HEK293 (cell line): ENCODE data around the gene NASP.
A peak's percentile ranks its signal among the peaks of the same experiment; 100 is the strongest.

Experiments
- BCL6B ChIP-seq: fragments of 450-650 bp; formaldehyde crosslinking; IDR thresholded peaks from 2 replicates; pipeline ENCODE4 v1.5.1; 2017; ENCODE audit warnings: missing biosample characterization, missing genetic modification characterization
- GLI4 ChIP-seq: fragments of 450-650 bp; formaldehyde crosslinking; IDR thresholded peaks from 2 replicates; pipeline ENCODE4 v1.5.1; 2016; ENCODE audit warnings: missing biosample characterization, missing genetic modification characterization
- HIC1 ChIP-seq: fragments of 450-650 bp; formaldehyde crosslinking; IDR thresholded peaks from 2 replicates; pipeline ENCODE4 v1.5.1; 2016; ENCODE audit warnings: missing biosample characterization, missing genetic modification characterization
- KLF1 ChIP-seq: fragments of 450-650 bp; formaldehyde crosslinking; IDR thresholded peaks from 2 replicates; pipeline ENCODE4 v1.5.1; 2016; ENCODE audit warnings: missing biosample characterization, missing genetic modification characterization
- KLF9 ChIP-seq: fragments of 450-650 bp; formaldehyde crosslinking; IDR thresholded peaks from 2 replicates; pipeline ENCODE4 v1.5.1; 2016; ENCODE audit warnings: missing biosample characterization, missing genetic modification characterization, low read depth
- MYNN ChIP-seq: fragments of 450-650 bp; formaldehyde crosslinking; IDR thresholded peaks from 2 replicates; pipeline ENCODE4 v1.5.1; 2016; ENCODE audit warnings: missing biosample characterization, missing genetic modification characterization, borderline replicate concordance
- PATZ1 ChIP-seq: fragments of 450-650 bp; formaldehyde crosslinking; IDR thresholded peaks from 2 replicates; pipeline ENCODE4 v1.5.1; 2016; ENCODE audit warnings: missing biosample characterization, missing genetic modification characterization
- SALL2 ChIP-seq: fragments of 450-650 bp; formaldehyde crosslinking; IDR thresholded peaks from 2 replicates; pipeline ENCODE4 v1.5.0; 2017; ENCODE audit warnings: missing biosample characterization, mild to moderate bottlenecking, missing genetic modification characterization, borderline replicate concordance
- SP7 ChIP-seq: fragments of 450-650 bp; formaldehyde crosslinking; IDR thresholded peaks from 2 replicates; pipeline ENCODE4 v1.5.1; 2016; ENCODE audit warnings: missing biosample characterization, missing genetic modification characterization
- ZEB2 ChIP-seq: fragments of 450-650 bp; formaldehyde crosslinking; IDR thresholded peaks from 2 replicates; pipeline ENCODE4 v1.5.1; 2016; ENCODE audit warnings: missing biosample characterization, missing genetic modification characterization
- ZFP69B ChIP-seq: fragments of 450-650 bp; formaldehyde crosslinking; IDR thresholded peaks from 2 replicates; pipeline ENCODE4 v1.5.1; 2016; ENCODE audit warnings: missing biosample characterization, missing genetic modification characterization
- ZNF121 ChIP-seq: fragments of 450-650 bp; formaldehyde crosslinking; IDR thresholded peaks from 2 replicates; pipeline ENCODE4 v1.5.1; 2016; ENCODE audit warnings: missing biosample characterization, missing genetic modification characterization
- ZNF138 ChIP-seq: fragments of 450-650 bp; formaldehyde crosslinking; IDR thresholded peaks from 2 replicates; pipeline ENCODE4 v1.5.1; 2016; ENCODE audit warnings: missing biosample characterization, missing genetic modification characterization, borderline replicate concordance
- ZNF221 ChIP-seq: fragments of 450-650 bp; formaldehyde crosslinking; IDR thresholded peaks from 2 replicates; pipeline ENCODE4 v1.5.1; 2017; ENCODE audit warnings: missing biosample characterization, missing genetic modification characterization, borderline replicate concordance
- ZNF248 ChIP-seq: fragments of 450-650 bp; formaldehyde crosslinking; IDR thresholded peaks from 2 replicates; pipeline ENCODE4 v1.5.1; 2017; ENCODE audit warnings: missing biosample characterization, missing genetic modification characterization
- ZNF341 ChIP-seq: fragments of 450-650 bp; formaldehyde crosslinking; IDR thresholded peaks from 2 replicates; pipeline ENCODE4; 2016; ENCODE audit warnings: low read depth, missing biosample characterization, missing genetic modification characterization
- ZNF391 ChIP-seq: fragments of 450-650 bp; formaldehyde crosslinking; IDR thresholded peaks from 2 replicates; pipeline ENCODE4 v1.5.1; 2016; ENCODE audit warnings: low read depth, missing biosample characterization, missing genetic modification characterization, borderline replicate concordance
- ZNF48 ChIP-seq: fragments of 450-650 bp; formaldehyde crosslinking; IDR thresholded peaks from 2 replicates; pipeline ENCODE4 v1.5.1; 2016; ENCODE audit warnings: missing biosample characterization, missing genetic modification characterization
- ZNF513 ChIP-seq: fragments of 450-650 bp; IDR thresholded peaks from 2 replicates; pipeline ENCODE4 v1.5.1; 2018; ENCODE audit warnings: missing biosample characterization, missing genetic modification characterization
- ZNF529 ChIP-seq: fragments of 450-650 bp; formaldehyde crosslinking; IDR thresholded peaks from 2 replicates; pipeline ENCODE4 v1.5.1; 2017; ENCODE audit warnings: missing genetic modification characterization, missing biosample characterization; ENCODE audit not compliant: insufficient replicate concordance
- ZNF549 ChIP-seq: fragments of 450-650 bp; IDR thresholded peaks from 2 replicates; pipeline ENCODE4 v1.5.1; 2018; ENCODE audit warnings: missing biosample characterization, missing genetic modification characterization, mild to moderate bottlenecking, inconsistent platforms, moderate library complexity
- ZNF571 ChIP-seq: fragments of 450-650 bp; formaldehyde crosslinking; IDR thresholded peaks from 2 replicates; pipeline ENCODE4 v1.5.0; 2017; ENCODE audit warnings: missing biosample characterization, missing genetic modification characterization
- ZNF600 ChIP-seq: fragments of 450-650 bp; formaldehyde crosslinking; IDR thresholded peaks from 2 replicates; pipeline ENCODE4 v1.5.1; 2016; ENCODE audit warnings: missing biosample characterization, missing genetic modification characterization
- ZNF629 ChIP-seq: fragments of 450-650 bp; formaldehyde crosslinking; IDR thresholded peaks from 2 replicates; pipeline ENCODE4 v1.5.1; 2017; ENCODE audit warnings: missing biosample characterization, missing genetic modification characterization
- ZNF76 ChIP-seq: fragments of 450-650 bp; formaldehyde crosslinking; IDR thresholded peaks from 2 replicates; pipeline ENCODE4; 2016; ENCODE audit warnings: low read depth, missing biosample characterization, missing genetic modification characterization, borderline replicate concordance
- ZNF776 ChIP-seq: fragments of 450-650 bp; formaldehyde crosslinking; IDR thresholded peaks from 2 replicates; pipeline ENCODE4 v1.5.0; 2017; ENCODE audit warnings: missing biosample characterization, missing genetic modification characterization, borderline replicate concordance
- ZNF785 ChIP-seq: fragments of 450-650 bp; formaldehyde crosslinking; IDR thresholded peaks from 2 replicates; pipeline ENCODE4 v1.5.1; 2016; ENCODE audit warnings: missing biosample characterization, missing genetic modification characterization
- ZSCAN5A ChIP-seq: fragments of 450-650 bp; formaldehyde crosslinking; IDR thresholded peaks from 2 replicates; pipeline ENCODE4 v1.5.1; 2016; ENCODE audit warnings: missing biosample characterization, missing genetic modification characterization
- TF ChIP-seq, protein P1 (sequence below): fragments of 450-650 bp; formaldehyde crosslinking; IDR thresholded peaks from 2 replicates; pipeline ENCODE4 v1.5.1; 2016; ENCODE audit warnings: missing biosample characterization, missing genetic modification characterization
- TF ChIP-seq, protein P2 (sequence below): fragments of 450-650 bp; formaldehyde crosslinking; IDR thresholded peaks from 2 replicates; pipeline ENCODE4 v1.5.1; 2016; ENCODE audit warnings: missing biosample characterization, missing genetic modification characterization

NASP gene

GRCh38 chr1:45583666-45584350 is at the start of gene NASP (continued):
- TF ChIP-seq ZNF248 (tag by site-specific recombination) (no peak), ZSCAN5A (tag by site-specific recombination) (no peak), ZNF785 (tag by site-specific recombination) (no peak), ZNF391 (peak; percentile 64; the same call in 1 of the 2 replicates), ZNF571 (tag by site-specific recombination) (no peak), ZNF76 (tag by site-specific recombination) (peak; percentile 56; the same call in 1 of the 2 replicates), ZNF48 (tag by site-specific recombination) (no peak), ZEB2 (tag by site-specific recombination) (no peak; the same call in 1 of the 2 replicates), ZNF629 (peak; percentile 60), ZNF529 (tag by site-specific recombination) (no peak), MYNN (tag by site-specific recombination) (peak; percentile 40; the same call in 1 of the 2 replicates), SALL2 (tag by site-specific recombination) (no peak), BCL6B (tag by site-specific recombination) (no peak), GLI4 (tag by site-specific recombination) (no peak), ZNF600 (tag by site-specific recombination) (peak; percentile 49), ZNF341 (tag by site-specific recombination) (peak; percentile 53), PATZ1 (tag by site-specific recombination) (peak; percentile 98), ZFP69B (tag by site-specific recombination) (peak; percentile 50; the same call in 1 of the 2 replicates), ZNF138 (no peak), HIC1 (tag by site-specific recombination) (no peak; the same call in 1 of the 2 replicates), KLF1 (tag by site-specific recombination) (peak; percentile 7; the same call in 1 of the 2 replicates), ZNF513 (no peak), KLF9 (tag by site-specific recombination) (no peak), ZNF121 (tag by site-specific recombination) (peak; percentile 54; the same call in 1 of the 2 replicates), ZNF776 (tag by site-specific recombination) (no peak), SP7 (tag by site-specific recombination) (peak; percentile 85), ZNF549 (tag by site-specific recombination) (no peak), ZNF221 (tag by site-specific recombination) (no peak)
- TF ChIP-seq, protein P1, sequence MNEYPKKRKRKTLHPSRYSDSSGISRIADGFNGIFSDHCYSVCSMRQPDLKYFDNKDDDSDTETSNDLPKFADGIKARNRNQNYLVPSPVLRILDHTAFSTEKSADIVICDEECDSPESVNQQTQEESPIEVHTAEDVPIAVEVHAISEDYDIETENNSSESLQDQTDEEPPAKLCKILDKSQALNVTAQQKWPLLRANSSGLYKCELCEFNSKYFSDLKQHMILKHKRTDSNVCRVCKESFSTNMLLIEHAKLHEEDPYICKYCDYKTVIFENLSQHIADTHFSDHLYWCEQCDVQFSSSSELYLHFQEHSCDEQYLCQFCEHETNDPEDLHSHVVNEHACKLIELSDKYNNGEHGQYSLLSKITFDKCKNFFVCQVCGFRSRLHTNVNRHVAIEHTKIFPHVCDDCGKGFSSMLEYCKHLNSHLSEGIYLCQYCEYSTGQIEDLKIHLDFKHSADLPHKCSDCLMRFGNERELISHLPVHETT (tag by site-specific recombination), result 0 out of 2 replicates have a peak, but pooled peaks have one; percentile 69
- TF ChIP-seq, protein P2, sequence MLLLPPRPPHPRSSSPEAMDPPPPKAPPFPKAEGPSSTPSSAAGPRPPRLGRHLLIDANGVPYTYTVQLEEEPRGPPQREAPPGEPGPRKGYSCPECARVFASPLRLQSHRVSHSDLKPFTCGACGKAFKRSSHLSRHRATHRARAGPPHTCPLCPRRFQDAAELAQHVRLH (tag by site-specific recombination), result no peak
